DMS 273 (cell line): ENCODE results near the gene DOK7.

ENCODE experiments used
- DNase-seq: peaks from one replicate; lab custom pipeline; 2025; ENCODE audit not compliant: unreplicated experiment; lab: John Stamatoyannopoulos, UW

The DOK7 gene

DNA sequence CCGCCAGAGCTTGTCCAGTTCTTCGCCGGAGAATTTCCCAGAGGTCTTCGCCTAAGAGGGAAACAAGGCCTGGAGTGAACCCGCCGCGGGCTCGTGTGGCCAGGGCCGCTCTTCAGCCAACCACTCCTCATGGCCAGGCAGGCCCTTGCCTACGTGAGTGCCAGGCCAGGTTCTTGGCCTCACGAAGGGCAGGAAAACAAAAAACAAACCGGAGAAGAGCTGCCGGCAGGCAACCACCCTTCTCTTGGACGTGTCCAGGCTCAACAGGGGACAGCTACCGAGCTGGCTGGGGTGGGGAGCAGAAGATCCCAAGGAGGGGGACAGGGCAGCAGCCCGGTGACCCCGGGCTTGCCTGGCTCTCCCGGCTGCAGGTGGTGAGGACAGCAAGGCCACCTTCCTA is 55.8 kb downstream of the DOK7 start:
- no peak for DNase-seq

DNA sequence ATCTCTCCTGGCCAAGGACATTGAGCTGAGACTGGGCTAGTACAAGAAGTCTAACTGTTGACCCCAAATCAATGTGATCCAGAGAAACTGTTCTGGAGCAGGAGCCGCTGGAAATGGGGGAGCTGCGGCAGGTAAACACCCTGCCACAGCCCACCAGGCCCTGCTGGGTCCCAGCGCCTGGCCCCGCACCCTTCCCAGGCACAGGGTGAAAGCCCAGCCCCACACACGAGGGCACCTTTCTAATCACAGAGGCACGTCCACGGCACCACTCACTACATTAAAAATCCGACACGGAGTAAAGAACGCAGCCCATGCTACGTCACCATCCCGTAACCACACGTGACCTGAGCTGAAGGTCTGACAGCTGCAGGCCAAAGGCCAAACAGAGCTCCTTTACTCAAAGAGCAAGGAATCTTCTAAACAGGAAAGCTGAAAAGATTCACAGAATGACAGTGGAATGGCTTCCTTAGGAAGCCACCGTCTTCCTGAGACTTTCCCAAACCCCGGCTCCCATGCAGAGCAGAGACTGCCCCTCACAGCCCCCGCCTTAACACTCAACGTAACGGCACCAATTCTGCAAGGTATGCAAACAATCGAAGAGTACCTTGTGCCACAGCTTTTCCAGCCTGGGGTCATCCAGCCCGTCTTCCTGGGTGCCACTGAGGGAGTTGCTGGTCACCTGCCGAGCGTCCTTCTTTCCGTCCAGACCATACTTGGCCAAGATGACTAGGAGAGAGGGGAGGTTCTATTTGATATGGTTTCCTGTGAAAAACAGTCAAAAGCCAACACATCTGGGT is 56.6 kb downstream of the DOK7 start:
- no peak for DNase-seq

DNA sequence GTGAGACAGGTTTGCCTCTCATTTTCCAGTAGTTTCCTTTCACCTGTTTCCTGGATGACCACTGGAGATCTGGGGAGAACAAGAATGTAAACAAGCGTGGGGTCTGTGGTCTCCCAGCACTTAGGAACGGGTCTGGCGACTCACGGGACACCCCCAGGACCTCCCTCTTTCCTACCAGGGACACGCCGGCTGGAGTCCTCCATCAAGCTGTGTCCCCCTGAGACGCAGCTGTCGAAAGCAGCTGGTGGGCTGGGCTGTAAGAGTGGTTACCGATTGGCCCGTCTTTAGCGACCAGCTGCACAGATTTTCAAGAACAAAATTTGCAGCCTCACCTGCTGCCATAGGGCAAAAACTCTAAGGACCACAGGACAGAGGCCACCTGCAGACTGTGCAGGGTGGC is 57.2 kb downstream of the DOK7 start:
- DNase-seq: no peak

DNA sequence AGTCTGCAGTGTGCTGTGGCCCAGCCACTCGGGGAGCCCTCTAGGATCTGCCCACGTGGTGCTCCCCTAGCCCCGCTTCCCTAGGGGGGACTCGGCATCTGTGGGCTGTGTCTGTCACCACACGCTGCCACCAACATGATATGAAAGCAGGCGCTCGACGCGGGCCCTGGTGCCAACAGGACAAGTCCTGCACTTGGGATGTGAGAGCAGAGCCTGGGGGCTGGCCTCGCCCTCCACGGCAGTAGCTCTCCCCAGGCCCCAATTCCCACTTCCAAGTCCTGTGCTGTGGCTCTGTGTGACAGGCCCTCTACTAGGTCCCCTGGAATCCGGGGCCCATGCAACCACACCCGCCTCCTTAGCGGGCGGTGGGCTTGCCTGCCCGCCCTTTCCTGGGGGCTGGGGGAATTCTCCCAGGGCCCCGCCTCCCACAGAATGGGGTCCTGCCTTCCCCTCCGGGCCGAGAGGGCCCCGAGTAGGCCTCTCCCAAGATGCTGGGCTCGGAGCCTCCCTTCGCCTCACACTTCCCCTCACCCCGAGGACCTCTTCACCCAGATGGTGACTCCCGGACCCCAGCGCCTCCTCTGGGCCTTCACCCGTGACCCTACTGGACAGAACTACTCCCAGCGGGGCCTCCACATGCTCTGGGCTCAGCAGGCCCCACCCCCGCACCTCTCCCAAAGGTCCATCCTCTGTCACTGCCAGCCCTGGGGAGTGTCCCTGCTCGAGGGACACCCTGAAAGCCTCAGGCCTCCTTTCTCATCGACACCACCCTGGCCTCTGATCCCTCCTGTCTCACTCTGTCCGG is 57.9 kb downstream of the DOK7 start:
- no peak for DNase-seq

DNA sequence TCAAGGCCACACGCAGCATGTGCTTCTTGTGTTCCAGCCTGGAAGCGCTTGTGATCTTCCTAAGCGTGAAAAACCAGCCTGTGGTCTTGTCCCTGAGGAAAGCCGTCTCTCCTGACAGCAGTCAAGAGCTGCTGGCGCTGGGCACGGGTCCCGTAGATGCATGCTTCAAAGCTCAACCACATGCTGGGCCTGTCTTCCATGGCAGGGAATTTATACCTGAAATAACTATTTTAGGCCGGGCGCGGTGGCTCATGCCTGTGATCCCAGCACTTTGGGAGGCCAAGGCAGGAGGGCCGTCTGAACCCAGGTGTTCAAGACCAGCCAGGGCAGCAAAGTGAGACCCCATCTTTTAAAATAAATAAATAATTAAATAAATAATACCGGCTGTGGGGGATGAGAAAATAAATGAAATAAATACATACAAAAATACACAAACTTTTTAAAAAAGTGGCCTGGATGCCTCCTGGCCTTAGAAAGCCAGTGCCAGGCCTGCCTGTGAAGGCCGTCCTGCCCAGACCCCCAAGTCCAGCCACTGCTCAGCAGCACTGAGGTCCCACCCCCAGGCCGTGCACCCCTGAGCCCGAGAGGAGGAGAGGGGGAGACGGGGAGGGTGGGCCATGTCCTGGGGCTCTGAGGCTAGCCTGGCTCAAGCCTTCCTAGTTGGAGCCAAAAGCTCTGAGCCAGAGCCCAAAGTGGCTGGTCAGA is 58.7 kb downstream of the DOK7 start:
- DNase-seq: no peak

DNA sequence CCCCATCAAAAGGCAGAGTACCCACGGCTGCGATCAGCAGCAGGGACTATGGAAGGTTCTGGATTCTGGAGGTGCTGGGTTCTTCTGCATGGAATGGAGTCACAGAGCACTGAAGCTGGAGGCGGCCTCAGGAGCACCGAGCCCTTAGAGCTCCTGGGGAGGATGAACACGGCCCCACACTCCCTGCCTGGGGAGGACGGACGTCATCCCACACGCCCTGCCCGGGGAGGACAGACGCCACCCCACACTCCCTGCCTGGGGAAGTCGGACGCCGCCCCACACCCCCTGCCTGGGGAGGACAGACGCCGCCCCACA is 59.2 kb downstream of the DOK7 start:
- DNase-seq: no peak

DNA sequence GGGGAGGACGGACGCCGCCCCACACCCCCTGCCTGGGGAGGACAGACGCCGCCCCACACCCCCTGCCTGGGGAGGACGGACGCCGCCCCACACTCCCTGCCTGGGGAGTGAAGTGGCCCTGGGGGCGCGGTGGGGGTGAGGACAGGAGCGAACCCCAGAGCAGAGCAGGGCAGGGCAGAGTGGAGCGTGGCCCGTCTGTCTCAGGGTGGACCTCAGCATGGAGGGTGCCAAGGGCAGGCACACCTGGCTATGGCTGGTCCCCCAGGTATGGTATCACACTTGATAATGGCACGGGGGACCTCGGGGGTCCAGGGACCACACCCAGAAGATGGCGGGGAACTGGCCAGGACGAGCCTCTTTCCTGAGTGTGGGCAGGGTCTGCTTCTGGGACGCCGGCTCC is 59.5 kb downstream of the DOK7 start:
- no peak for DNase-seq

DNA sequence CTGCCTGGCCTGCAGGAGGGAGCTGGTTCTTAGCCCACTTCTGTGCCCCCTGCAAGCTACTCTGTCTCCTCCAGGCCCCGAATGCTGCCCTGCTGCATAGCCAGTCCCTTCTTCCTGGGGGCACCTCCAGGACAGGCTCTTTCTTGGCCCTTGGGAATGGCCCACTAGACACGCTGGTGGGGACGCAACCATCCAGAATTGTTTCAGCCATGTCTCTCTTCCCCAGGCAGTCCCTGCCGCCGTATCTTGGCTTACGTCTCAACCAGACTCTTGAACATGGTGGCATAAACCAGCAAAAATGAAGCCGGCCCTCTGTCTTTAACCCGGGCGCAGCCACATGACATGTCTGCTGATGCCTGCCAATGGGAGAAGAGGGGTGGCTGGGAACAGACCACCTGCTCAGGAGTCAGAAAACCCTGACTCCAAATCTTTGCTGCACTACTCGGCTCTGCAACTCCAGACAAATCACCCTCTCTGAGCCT is 60.1 kb downstream of the DOK7 start:
- no peak for DNase-seq

DNA sequence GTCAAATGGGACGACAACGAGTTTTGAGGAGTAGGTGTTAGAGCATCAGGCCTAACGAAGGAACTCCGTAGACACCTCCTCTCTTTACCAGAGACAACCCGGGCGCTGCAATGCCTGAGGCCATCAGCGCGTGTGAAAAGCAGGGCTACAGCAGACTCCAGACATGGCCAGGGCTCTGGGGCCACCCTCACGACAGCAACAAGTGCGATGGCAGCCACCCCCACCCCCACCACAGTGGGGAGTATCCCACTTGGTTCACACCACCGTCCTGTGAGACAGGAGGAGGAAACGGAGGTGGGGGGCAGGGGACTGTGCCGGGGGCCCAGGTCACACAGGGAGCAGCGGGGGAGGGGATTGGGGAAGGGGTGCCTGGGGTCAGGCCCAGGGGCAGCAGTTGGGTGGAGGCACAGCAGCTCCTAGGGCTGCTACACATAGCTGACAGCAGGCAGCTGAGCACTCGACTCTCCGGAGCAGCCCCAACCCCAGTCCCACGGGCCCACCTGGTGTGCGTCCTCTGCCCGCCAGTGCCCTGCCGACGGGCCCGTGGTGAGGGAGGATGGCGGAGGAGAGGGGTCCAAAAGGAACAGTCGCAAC is 60.6 kb downstream of the DOK7 start:
- no peak for DNase-seq

DNA sequence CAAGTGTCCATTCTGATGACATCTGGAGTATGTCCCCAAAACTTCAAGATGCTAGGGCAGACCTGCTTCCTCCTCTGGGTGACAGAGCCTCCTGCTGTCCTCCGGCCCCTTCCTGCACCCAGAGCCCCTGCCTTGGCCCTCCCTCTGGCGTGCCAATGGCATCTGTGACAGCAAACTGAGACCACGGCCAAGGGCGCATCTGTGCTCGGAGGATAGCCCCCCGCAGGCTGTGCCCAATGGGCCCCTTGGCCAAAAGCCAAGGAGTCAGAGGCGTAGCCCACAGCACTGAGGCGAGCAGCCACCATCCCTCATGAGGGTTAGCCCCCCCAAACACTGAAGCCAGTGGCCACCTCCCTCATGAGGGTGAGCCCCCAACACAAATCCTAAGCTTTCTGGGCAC is 61.2 kb downstream of the DOK7 start:
- DNase-seq: no peak

DNA sequence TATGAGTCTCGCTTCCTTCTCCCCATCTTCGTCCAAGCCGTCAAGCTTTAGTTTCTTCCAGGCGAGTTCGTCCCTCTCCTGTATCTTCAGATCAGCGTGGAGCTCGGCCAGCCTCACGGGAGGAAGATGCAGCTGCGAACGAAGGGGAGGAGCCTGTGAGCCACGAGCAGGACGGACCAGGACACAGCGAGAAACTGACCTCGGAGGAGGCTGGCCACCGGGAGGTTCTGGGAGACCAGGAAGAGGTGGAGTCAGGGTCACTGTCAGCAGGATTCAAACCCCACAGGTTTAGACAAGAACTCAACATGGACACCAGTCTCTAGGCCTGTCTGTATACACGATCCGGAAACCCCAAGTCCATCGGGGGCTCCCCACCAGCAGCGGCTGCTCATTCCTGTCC is 61.8 kb downstream of the DOK7 start:
- no peak for DNase-seq

DNA sequence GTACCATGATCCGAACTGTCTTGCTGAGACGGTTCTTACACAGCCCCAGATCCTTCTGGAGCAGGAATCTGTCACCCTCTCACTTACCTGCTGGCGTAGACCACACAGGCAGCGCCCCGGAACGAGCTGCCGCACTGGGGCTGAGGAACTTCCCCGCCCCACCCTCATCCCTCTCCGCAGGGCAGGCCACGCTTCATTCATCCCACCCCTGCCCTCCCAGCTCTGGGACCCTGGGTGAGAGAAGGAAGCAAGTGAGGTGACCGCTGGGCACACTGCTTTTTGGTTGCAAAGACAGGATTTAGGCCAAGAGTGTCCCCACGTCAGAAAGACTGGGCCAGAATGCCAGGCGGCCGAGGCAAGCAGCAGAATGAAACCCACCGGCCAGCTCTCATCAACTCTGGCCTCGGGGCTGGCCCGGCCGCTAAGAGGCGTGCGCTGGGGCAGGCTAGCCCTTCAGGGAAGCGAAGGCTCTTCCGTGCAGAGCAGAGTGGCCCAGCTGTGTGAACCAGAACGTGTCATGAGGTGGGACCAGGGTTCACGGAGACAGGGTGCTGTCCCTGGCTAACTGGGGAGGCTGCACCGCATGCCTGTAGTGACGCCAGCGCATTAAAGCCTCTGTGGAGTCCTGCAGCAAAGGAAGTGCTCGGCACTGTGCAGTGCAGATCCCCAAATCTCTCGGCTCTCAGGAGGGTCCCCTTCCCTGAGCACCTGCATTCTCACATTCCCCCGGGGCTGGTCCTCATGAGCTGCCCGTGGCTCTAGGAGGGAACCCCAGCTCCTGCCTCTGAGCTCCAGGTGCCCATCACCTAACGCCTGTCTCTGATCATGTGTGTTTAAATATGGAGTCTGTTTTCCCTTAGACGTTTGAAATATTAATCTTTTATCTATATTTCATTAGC is 62.7 kb downstream of the DOK7 start:
- no peak for DNase-seq

DNA sequence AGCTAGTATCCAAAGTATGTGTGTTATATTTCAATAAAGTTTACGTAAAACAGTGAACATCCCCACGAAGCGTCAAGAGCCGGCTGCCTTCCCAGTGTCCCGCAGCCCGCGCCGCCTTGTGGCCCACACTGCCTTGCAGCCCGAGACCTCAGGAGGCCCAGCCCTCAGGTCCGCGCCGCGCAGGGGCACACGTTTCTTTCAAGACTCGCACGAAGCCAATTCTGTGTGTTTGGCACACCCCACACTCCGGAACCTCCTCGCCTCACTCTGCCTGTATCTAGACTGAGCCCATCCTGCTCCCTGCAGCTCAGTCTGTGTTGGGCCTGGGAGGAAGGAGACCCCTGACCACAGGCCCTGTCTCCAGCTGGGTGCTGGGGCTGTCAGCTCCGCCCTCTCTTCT is 63.4 kb downstream of the DOK7 start:
- DNase-seq: no peak

DNA sequence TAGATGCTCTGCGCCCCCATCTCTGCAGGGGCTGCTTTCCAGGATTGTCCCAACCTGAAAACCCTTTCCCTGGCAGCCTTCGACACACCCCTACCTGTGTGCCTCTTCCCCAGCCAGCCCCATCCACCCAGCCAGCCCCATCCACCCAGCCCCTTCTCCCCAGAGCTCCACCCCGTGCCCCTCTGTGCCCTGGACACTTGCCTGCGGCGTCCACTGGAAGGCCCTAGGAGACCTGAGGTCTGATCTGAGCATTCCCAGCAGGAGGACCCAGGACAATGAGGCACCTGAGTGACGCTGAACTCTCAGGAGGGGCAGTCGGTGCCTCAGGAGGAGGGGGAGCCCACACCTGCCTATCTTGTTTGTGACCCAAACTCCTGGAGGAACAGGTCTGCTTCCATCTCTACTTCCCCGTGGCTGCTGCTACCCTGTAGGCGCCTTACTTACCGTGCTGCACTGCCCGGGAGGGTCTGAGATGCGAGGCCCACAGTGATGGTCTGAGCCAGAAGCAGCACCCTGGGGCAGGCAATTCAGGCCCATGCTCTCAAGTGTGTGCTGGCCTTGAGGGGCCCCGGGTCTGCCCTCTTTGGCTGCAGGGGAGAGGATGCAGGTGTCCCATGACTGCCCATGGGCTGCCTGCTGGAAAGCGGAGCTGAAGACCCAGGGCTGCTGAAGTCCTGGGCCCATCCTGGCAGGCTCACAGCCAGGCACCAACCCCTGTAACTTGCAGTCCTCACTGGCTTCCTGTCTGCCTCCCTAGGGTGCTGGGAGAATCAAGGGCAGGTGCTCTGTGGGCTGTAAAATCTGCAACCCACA is 64.2 kb downstream of the DOK7 start:
- no peak for DNase-seq

DNA sequence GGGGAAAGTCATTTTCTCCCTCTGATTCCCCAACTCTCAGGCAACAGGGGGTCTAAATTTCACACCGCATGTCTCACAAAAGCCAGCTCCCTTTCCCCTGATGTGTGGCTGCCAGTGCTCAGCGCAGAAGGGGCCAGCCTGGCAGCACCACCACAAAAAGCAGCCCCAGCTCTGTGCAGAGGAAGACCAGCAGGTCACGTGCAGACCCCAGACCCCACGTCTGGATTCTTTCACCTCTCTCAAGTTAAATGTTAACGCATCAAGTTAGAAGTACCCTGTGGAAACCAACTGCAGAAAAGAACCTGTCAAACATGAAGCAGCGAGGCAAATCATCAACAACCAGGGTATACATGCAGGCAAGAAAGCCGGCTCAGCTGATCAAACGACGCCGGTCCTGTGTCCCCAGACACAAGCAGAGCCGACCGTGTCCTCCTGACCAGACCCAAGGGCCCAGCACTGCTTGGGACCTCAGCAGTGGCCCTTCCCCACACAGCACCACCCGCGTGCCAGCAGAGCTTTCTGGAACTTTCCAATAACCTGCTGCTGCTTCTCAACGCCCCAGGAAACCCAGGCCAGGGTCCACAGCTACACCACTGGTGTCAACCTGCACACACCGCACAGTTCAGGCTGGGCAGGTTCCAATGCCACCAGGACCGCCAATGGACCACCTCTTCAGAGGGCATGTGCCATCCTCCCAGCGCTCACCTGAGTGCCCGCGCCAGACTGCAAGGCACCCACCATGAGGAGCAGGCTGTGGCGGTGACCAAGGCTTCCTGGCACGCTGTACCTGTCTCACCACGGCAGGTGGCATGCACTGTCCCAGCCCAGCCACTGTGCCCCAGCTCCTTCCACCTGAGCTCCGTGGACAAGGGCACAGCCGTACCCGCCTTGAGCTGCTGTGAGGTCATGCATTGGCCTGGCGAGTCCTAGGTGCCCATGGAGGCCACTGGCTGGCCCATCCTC is 65.1 kb downstream of the DOK7 start:
- no peak for DNase-seq

DNA sequence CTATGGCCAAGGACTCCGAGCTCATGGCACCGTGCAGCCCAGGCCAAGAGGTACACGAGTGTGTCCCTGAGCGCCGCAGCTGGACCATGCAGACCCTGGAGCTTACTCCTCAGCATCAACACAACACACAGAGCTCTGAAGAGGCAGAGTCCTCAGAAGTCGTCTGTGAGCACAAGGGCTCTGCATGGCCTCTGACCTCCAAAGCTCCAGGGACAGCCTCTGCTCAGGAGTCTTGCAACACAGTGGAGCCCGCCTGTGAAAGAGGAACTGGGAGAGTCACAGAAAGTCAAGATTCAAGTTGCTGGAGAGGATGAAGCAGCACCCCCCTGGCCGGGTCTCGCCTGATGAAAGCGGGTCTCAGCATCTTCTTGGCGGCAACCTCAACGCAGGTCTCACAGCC is 66.3 kb downstream of the DOK7 start:
- no peak for DNase-seq

DNA sequence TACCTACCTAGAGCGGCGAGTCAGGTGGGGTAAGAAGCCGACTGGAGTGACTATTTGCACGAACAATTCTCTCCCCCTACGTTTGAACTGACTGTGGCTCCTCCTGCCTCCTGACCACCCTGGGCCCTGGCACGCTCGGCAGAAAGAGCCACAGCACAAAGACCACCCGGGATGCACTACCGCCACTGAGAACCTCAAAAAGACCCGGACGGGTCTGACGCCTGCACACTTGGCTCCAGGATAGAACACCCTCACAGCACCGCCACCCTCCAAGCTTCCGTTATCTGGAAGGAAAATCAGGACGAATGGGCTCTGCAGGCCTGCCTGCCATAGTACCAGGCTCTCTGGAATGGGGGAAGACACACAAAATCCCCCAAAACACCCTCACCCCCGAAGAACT is 66.9 kb downstream of the DOK7 start:
- no peak for DNase-seq

DNA sequence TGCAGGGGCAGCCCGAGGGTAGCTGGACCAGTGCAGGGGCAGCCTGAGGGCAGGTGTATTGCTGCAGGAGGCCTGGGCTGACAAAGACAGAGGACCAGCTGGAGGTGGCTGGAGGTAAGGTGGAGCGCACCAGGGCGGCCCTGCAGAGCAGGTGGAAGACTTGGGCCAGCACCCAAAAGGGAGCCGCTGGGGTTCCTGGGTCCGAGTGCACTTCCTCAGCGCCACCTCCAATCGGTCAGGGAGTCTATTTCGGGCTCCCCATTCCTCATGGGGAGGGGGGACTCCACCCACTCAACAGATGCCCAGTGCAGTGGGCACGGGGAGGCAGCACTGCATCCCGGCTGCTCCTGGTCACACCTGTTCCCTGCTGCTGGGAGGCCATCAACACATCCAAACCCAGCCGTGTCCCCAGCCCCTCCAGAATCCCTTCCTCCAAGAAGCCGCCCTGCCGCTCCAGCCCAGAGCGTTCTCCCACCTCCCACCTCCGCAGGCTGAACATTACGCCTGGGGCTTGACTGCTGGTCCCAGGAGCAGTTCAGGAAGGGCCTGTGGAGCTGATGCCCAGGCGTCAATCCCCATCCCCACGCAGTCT is 67.7 kb downstream of the DOK7 start:
- DNase-seq: no peak
